PC-9 (cell line): ENCODE data around the gene CLDN5. TPM values are rescaled to one million over a fixed set of nuclear protein-coding genes. Genes with fewer than 3 reads are reported as not detected.

Experiments used
- BruUV-seq: library from RNA; stranded (reverse); fragments of 400-500 nt; replicated peaks from 2 replicates; lab custom pipeline; 2021; lab: Mats Ljungman, UMichigan
- CTCF ChIA-PET: fragments of 300-600 bp; sonication (Branson Sonifier 250); formaldehyde crosslinking; loops from one replicate; lab custom pipeline; 2022; ENCODE audit warnings: antibody characterized with exemption; lab: Charles Lee
- POLR2A ChIA-PET: fragments of 300-600 bp; sonication (Branson Sonifier 250); formaldehyde crosslinking; loops from one replicate; lab custom pipeline; 2022; ENCODE audit warnings: antibody characterized with exemption; ENCODE audit not compliant: unreplicated experiment; lab: Charles Lee
- DNase-seq, 2 experiments: peaks; one replicate each; pipeline versions ENCODE4 v3.0.0 to v3.0.0-alpha.2; 2015 to 2022; ENCODE audit warnings: mixed read lengths in 1 of 2
- H2AFZ ChIP-seq: fragments of 200-600 bp; sonication (generic); 2 replicates; pipeline ENCODE4 v1.8.1; 2017; ENCODE audit warnings: antibody characterized with exemption
- H3F3A ChIP-seq: fragments of 200-600 bp; sonication (generic); 2 replicates; pipeline ENCODE4 v1.8.1; 2017; ENCODE audit warnings: antibody characterized with exemption, mild to moderate bottlenecking, low read depth; ENCODE audit not compliant: insufficient read depth
- H3K27ac ChIP-seq: fragments of 200-600 bp; sonication (generic); 2 replicates; pipeline ENCODE4 v1.6.1; 2016; ENCODE audit warnings: mixed run types
- H3K27me3 ChIP-seq: fragments of 200-600 bp; sonication (generic); 2 replicates; pipeline ENCODE4 v1.6.1; 2016; ENCODE audit warnings: low read depth, mixed run types; ENCODE audit not compliant: insufficient read depth
- H3K36me3 ChIP-seq: fragments of 200-600 bp; sonication (generic); 2 replicates; pipeline ENCODE4 v1.6.1; 2016; ENCODE audit warnings: low read depth, mixed run types
- H3K4me1 ChIP-seq: fragments of 200-600 bp; sonication (generic); replicated peaks from 2 replicates; pipeline ENCODE4 v1.6.1; 2016; ENCODE audit warnings: mixed run types; ENCODE audit not compliant: insufficient read depth
- H3K4me2 ChIP-seq: fragments of 200-600 bp; sonication (generic); 2 replicates; pipeline ENCODE4 v1.6.1; 2017; ENCODE audit warnings: mixed run types
- H3K4me3 ChIP-seq: fragments of 200-600 bp; sonication (generic); 2 replicates; pipeline ENCODE4 v1.6.1; 2016; ENCODE audit warnings: mixed run types
- H3K79me2 ChIP-seq: fragments of 200-600 bp; sonication (generic); 2 replicates; pipeline ENCODE4 v1.6.1; 2017; ENCODE audit warnings: low read depth, mixed run types
- H3K9me2 ChIP-seq: fragments of 200-600 bp; sonication (generic); 2 replicates; pipeline ENCODE4 v1.8.1; 2017; ENCODE audit warnings: mild to moderate bottlenecking; ENCODE audit not compliant: insufficient read depth
- H3K9me3 ChIP-seq: fragments of 200-600 bp; sonication (generic); 2 replicates; pipeline ENCODE4 v1.8.1; 2016; ENCODE audit warnings: low read depth; ENCODE audit not compliant: insufficient read depth
- H4K20me1 ChIP-seq: fragments of 200-600 bp; sonication (generic); 2 replicates; pipeline ENCODE4 v1.8.1; 2017; ENCODE audit not compliant: insufficient read depth
- EZH2 ChIP-seq: fragments of 200-600 bp; sonication (generic); IDR thresholded peaks from 2 replicates; pipeline ENCODE4 v1.8.0; 2017; ENCODE audit warnings: antibody characterized with exemption, low read depth
- intact Hi-C: fragments of 100-400 bp; cut with micrococcal nuclease; formaldehyde crosslinking; loops from one replicate; pipeline ENCODE4 v1.10.0; 2022; ENCODE audit not compliant: unreplicated experiment
- total RNA-seq: library from RNA; stranded (reverse); gene quantifications from 2 replicates; pipeline ENCODE4 v1.2.3, GENCODE V29; 2021
- TF ChIP-seq, protein P1 (sequence below): fragments of 200-600 bp; sonication (generic); conservative IDR thresholded peaks from 2 replicates; pipeline ENCODE4 v1.6.1; 2017; ENCODE audit warnings: mixed run types, antibody characterized with exemption, mild to moderate bottlenecking, moderate library complexity

The CLDN5 gene
- total RNA-seq, 1 experiment from 2014 or later = not detected

DNA sequence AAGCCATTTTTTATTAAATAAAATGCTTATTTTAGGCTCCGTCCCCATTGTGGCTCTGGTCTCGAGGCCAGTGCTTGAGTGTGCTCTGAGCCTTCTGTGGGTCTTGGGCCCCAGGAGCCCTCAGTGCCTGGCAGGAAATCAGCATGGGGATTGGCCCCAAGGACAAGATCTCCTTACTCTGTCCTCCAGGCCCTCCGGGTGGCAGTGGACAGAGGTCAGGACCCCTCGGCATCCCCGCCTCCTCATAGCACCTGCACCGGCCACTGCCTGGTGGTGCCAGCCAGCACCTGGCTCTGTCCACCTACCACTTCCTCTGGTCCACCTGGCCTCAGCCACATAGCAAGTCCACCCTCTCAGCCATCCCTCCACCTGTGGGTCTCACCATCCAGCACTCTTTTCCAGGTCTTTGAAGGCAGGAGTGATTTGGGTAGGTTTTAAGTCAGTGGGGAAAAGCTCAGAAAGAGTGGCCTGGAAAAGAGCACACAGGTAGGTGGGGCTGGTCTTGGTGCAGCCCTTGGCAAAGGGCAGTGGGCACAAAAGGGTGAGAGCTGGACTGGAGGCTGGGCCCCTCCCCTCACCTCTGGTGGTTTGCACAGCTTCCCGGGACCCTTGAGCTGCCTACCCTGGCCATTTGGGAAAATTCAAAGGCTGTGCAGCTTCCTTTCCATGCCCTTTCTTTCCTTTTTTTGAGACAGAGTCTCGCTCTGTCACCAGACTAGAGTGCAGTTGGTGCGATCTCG lies 3.5 kb downstream of the CLDN5 start:
- Histone ChIP-seq H3K27ac (no peak overlapping the region), H3K4me2 (no peak overlapping the region), H3K9me2 (no peaks in the 10 kb centered on the region), H3K4me3 (no peak overlapping the region), H2AFZ (no peak overlapping the region), H3K27me3 (no peaks in the 10 kb centered on the region), H4K20me1 (no peaks in the 10 kb centered on the region), H3K4me1 (no peaks in the 10 kb centered on the region), H3K9me3 (no peaks in the 10 kb centered on the region), H3K36me3 (no peaks in the 10 kb centered on the region), H3F3A (no peaks in the 10 kb centered on the region), H3K79me2 (no peaks in the 10 kb centered on the region)
- POLR2A ChIA-PET = interaction anchor here (0.6 kb wide), 1 partner anchor 18 kb away, joined by 6 read pairs; no protein-coding TSS in a partner anchor
- BruUV-seq = no TSS peak
- no peak for TF ChIP-seq EZH2
- TF ChIP-seq, protein P1, sequence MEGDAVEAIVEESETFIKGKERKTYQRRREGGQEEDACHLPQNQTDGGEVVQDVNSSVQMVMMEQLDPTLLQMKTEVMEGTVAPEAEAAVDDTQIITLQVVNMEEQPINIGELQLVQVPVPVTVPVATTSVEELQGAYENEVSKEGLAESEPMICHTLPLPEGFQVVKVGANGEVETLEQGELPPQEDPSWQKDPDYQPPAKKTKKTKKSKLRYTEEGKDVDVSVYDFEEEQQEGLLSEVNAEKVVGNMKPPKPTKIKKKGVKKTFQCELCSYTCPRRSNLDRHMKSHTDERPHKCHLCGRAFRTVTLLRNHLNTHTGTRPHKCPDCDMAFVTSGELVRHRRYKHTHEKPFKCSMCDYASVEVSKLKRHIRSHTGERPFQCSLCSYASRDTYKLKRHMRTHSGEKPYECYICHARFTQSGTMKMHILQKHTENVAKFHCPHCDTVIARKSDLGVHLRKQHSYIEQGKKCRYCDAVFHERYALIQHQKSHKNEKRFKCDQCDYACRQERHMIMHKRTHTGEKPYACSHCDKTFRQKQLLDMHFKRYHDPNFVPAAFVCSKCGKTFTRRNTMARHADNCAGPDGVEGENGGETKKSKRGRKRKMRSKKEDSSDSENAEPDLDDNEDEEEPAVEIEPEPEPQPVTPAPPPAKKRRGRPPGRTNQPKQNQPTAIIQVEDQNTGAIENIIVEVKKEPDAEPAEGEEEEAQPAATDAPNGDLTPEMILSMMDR = no peak
- DNase-seq = no peak
- CTCF ChIA-PET = no interaction called here
- intact Hi-C loops = no loop called here

DNA sequence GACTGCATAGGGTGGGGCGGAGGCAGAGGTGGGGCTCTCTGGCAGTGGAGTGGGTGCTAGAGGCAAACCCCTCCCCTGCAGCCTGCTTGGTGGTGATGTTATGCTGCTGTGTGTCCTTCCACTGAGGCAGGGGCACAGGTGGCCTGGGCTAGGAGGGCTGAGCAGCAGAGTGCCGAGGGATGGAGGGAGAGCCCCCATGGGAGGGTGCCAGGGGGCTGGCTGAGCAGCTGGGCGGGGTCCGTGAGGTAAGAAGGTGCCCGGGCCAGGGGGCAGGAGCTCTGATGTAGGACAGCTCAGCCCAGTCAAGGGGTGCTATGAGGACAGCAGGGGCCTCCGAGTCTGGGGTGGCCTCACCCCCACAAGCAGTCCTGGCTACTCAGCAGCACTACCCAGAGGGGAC lies 4.2 kb downstream of the CLDN5 start:
- POLR2A ChIA-PET = interaction anchor here (0.6 kb wide), 1 partner anchor 17 kb away, joined by 6 read pairs; no protein-coding TSS in a partner anchor

DNA sequence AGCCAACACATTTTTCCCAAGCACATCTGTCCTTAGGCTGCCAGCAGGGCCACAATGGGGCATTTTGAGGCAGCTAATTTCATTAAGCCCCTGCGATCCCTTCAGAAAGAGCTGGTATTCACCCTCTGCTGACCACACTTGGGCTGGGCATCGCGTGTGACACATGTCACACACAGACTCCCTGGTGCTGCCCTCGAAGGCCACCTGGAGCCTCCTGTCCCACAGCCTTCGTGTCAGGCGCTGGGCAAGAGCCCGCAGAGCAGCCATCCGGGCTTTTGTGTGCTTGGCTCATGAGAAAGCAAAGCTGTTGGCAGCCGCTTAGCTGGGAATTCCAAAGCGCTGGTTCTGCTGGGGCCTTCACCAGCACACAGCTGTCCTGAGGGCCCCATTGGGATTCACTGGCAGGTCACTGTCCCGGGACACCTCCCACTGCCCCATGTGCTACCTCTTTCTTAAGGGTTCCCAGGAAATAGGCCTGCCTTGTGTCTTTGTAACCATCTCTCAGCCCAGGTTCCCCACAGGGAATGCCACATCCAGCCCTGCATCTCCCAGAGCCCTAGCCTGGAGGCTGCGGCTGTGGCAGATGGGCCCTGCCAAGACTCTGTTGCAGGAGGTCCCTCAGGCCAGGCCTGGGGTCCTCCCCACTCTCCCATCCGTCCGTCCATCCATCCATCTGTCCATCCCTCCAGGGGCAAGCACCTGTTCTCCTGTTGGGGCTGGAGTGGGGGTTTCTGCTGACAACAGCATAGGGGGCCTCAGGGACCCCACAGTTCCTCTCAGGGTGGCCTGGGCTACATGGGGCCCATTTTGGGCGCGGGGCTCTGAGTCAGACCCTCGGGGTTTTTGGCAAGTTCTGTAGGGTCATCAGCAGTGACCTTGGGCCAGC lies 4.9 kb downstream of the CLDN5 start:
- POLR2A ChIA-PET = no interaction called here
- no peaks in the 10 kb centered on the region for H3K27me3 ChIP-seq

More for the DNA sequence above, 4.2 kb downstream of the CLDN5 start:
- Histone ChIP-seq H2AFZ (no peak overlapping the region), H3K9me3 (no peaks in the 10 kb centered on the region), H3K9me2 (no peaks in the 10 kb centered on the region), H3K79me2 (no peaks in the 10 kb centered on the region), H3K27ac (no peak overlapping the region), H3K4me3 (no peak overlapping the region), H4K20me1 (no peaks in the 10 kb centered on the region), H3K27me3 (no peaks in the 10 kb centered on the region), H3K4me2 (no peak overlapping the region), H3K4me1 (no peaks in the 10 kb centered on the region), H3K36me3 (no peaks in the 10 kb centered on the region), H3F3A (no peaks in the 10 kb centered on the region)
- CTCF ChIA-PET = no interaction called here
- no peak for DNase-seq
- BruUV-seq = no TSS peak
- intact Hi-C loops = no loop called here
- TF ChIP-seq, protein P1 = no peak
- TF ChIP-seq EZH2 = no peak

More for the DNA sequence above, 4.9 kb downstream of the CLDN5 start:
- Histone ChIP-seq H4K20me1 (no peaks in the 10 kb centered on the region), H3K27ac (no peak overlapping the region), H3K4me2 (no peak overlapping the region), H3K9me3 (no peaks in the 10 kb centered on the region), H3F3A (no peaks in the 10 kb centered on the region), H3K4me1 (no peaks in the 10 kb centered on the region), H3K9me2 (no peaks in the 10 kb centered on the region), H3K36me3 (no peaks in the 10 kb centered on the region), H3K4me3 (no peak overlapping the region), H3K79me2 (no peaks in the 10 kb centered on the region), H2AFZ (no peak overlapping the region)
- no peak for TF ChIP-seq EZH2
- TF ChIP-seq, protein P1 = no peak
- no peak for DNase-seq
- CTCF ChIA-PET = no interaction called here
- no TSS peak for BruUV-seq
- intact Hi-C loops = no loop called here
